NCI-H2196 (cell line): Measurements from ENCODE around the gene DMD.
"Not testable (repeated sequence)": the region's sequence is repeated elsewhere in the genome, so short reads cannot be mapped to it uniquely, and the experiment has no call there.

Experiments used
- DNase-seq: peaks from one replicate; lab custom pipeline; 2025; ENCODE audit not compliant: unreplicated experiment; lab: John Stamatoyannopoulos, UW

The DMD gene

GRCh38 chrX:32867781-32868523 lies 343.4 kb downstream of the DMD start:
- DNase-seq, result no peak

GRCh38 chrX:32852203-32852602 lies 359.1 kb downstream of the DMD start:
- DNase-seq, result no peak

GRCh38 chrX:32851556-32851955 lies 359.8 kb downstream of the DMD start:
- no peak for DNase-seq

GRCh38 chrX:32847921-32848320 lies 363.4 kb downstream of the DMD start:
- DNase-seq, result no peak

GRCh38 chrX:32842053-32842452 lies 369.3 kb downstream of the DMD start:
- DNase-seq, result no peak

GRCh38 chrX:32839781-32840180 lies 371.6 kb downstream of the DMD start:
- DNase-seq, result no peak

- no peak for DNase-seq
Observed at GRCh38 chrX:32825009-32825408, 386.3 kb downstream of the DMD start.

- no peak for DNase-seq
Observed at GRCh38 chrX:32804034-32804433, 407.3 kb downstream of the DMD start.

GRCh38 chrX:32798990-32799389 lies 412.4 kb downstream of the DMD start:
- DNase-seq, result no peak

- DNase-seq, result no peak
Observed at GRCh38 chrX:32788936-32789335, 422.4 kb downstream of the DMD start.

GRCh38 chrX:32780109-32780508 lies 431.2 kb downstream of the DMD start:
- DNase-seq, result no peak

GRCh38 chrX:32778965-32779364 lies 432.4 kb downstream of the DMD start:
- no peak for DNase-seq

GRCh38 chrX:32774966-32775365 lies 436.4 kb downstream of the DMD start:
- no peak for DNase-seq

GRCh38 chrX:32749070-32749469 lies 462.3 kb downstream of the DMD start:
- no peak for DNase-seq

GRCh38 chrX:32745323-32745722 lies 466.0 kb downstream of the DMD start:
- DNase-seq, result no peak

GRCh38 chrX:32744921-32745320 lies 466.4 kb downstream of the DMD start:
- DNase-seq, result no peak

- DNase-seq, result no peak
Observed at GRCh38 chrX:32741910-32742309, 469.4 kb downstream of the DMD start.

GRCh38 chrX:32708542-32708941 lies 502.8 kb downstream of the DMD start:
- DNase-seq, result no peak

GRCh38 chrX:32705385-32705784 lies 506.0 kb downstream of the DMD start:
- not testable (repeated sequence) for DNase-seq

- no peak for DNase-seq
Observed at GRCh38 chrX:32687379-32687778, 524.0 kb downstream of the DMD start.

GRCh38 chrX:32678487-32678886 lies 532.9 kb downstream of the DMD start:
- DNase-seq, result no peak

- DNase-seq, result no peak
Observed at GRCh38 chrX:32673193-32673592, 538.2 kb downstream of the DMD start.

GRCh38 chrX:32662516-32662915 lies 548.8 kb downstream of the DMD start:
- no peak for DNase-seq
